ENCODE measurements around the gene PXMP4. TPM values are rescaled to one million over a fixed set of nuclear protein-coding genes. Genes with fewer than 3 reads are reported as not detected.

The PXMP4 gene
- total RNA-seq, 1 donor from 2014 or later, result 13.5 TPM

GRCh38 chr20:33664085-33664761 lies 55.9 kb downstream of the PXMP4 start:
- Histone ChIP-seq H3K27ac (replicated peaks) (peak overlapping the region; percentile 85), H3K36me3 (peaks cover 22% of the 10 kb centered on the region), H3K27me3 (ENCODE audit: low read depth) (no peaks in the 10 kb centered on the region), H3K9me3 (replicated peaks) (no peaks in the 10 kb centered on the region), H3K4me3 (peak overlapping the region; percentile 84), H3K4me1 (peaks cover 57% of the 10 kb centered on the region)
- DNase-seq, result peak; percentile 5
- TF ChIP-seq, protein P1, sequence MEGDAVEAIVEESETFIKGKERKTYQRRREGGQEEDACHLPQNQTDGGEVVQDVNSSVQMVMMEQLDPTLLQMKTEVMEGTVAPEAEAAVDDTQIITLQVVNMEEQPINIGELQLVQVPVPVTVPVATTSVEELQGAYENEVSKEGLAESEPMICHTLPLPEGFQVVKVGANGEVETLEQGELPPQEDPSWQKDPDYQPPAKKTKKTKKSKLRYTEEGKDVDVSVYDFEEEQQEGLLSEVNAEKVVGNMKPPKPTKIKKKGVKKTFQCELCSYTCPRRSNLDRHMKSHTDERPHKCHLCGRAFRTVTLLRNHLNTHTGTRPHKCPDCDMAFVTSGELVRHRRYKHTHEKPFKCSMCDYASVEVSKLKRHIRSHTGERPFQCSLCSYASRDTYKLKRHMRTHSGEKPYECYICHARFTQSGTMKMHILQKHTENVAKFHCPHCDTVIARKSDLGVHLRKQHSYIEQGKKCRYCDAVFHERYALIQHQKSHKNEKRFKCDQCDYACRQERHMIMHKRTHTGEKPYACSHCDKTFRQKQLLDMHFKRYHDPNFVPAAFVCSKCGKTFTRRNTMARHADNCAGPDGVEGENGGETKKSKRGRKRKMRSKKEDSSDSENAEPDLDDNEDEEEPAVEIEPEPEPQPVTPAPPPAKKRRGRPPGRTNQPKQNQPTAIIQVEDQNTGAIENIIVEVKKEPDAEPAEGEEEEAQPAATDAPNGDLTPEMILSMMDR (IDR thresholded peaks at IDR 0.05; ENCODE audit: borderline replicate concordance), result no peak
- intact Hi-C loops (cut with micrococcal nuclease), result no loop called here

GRCh38 chr20:33663161-33664084 lies 56.7 kb downstream of the PXMP4 start:
- Histone ChIP-seq H3K36me3 (peaks cover 22% of the 10 kb centered on the region), H3K27ac (replicated peaks) (peak overlapping the region; percentile 85), H3K4me3 (peak overlapping the region; percentile 84), H3K9me3 (replicated peaks) (no peaks in the 10 kb centered on the region), H3K4me1 (peaks cover 53% of the 10 kb centered on the region), H3K27me3 (ENCODE audit: low read depth) (no peaks in the 10 kb centered on the region)
- intact Hi-C loops (cut with micrococcal nuclease), result no loop called here
- TF ChIP-seq, protein P1 (IDR thresholded peaks at IDR 0.05; ENCODE audit: borderline replicate concordance), result peak; percentile 15
- peak; percentile 86 for DNase-seq

DNA sequence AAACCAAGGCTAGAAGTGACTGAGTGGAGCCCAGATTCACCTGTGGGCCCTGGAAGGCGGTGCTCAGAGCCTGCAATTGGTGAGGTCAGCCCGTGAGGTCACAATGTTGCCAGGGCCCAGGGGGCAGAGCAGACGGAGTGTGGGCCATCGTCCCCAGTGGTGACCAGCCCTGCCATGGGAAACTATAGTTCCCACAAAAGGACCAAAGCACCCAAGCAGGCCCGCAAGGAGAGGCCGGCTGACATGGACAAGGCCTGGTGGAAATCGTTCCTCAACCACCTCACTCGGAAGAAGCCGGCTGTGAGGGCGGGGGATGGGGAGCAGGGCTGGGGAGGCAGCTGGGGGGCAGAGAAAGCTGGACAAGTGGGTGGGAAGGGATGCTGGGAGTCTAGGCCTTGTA lies 57.9 kb downstream of the PXMP4 start, which contains the start of gene C20orf144:
C20orf144 (plus strand) TSS at position 156 of the 400 bp plus-strand sequence; CDS start at position 175, 19 bp downstream.
- peaks cover 35% of the 10 kb centered on the region for H3K36me3 ChIP-seq
- H3K4me1 ChIP-seq, result peaks cover 40% of the 10 kb centered on the region
- intact Hi-C loops (cut with micrococcal nuclease), result no loop called here
- peak within 1 kb of the TSS; percentile 85 for H3K27ac ChIP-seq (replicated peaks)
- TF ChIP-seq, protein P1 (IDR thresholded peaks at IDR 0.05; ENCODE audit: borderline replicate concordance), result no peak
- H3K27me3 ChIP-seq (ENCODE audit: low read depth), result no peaks in the 10 kb centered on the region
- no peaks in the 10 kb centered on the region for H3K9me3 ChIP-seq (replicated peaks)
- peak within 1 kb of the TSS; percentile 84 for H3K4me3 ChIP-seq
- DNase-seq, result peak; percentile 13

DNA sequence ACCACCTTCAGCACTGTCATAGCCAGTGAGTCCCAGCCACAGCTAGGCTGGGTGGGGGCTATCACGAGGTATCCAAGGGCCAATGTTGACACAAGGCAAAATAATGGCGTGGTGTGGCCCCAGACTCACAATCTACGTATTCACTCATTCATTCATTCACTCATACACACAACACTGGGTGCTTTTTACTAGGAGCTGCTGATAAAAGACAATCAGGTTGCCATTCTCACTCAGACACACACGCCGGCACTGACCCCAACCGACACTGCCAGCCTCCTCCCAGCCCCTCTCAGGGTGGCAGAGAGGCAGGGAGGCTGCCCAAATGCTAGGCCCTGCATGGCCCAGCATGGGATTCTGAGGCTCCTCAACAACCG lies 59.4 kb downstream of the PXMP4 start:
- peaks cover 27% of the 10 kb centered on the region for H3K4me1 ChIP-seq
- intact Hi-C loops (cut with micrococcal nuclease), result no loop called here
- H3K27me3 ChIP-seq (ENCODE audit: low read depth), result no peaks in the 10 kb centered on the region
- no peak for DNase-seq
- TF ChIP-seq, protein P1 (IDR thresholded peaks at IDR 0.05; ENCODE audit: borderline replicate concordance), result no peak
- no peaks in the 10 kb centered on the region for H3K9me3 ChIP-seq (replicated peaks)
- H3K36me3 ChIP-seq, result peaks cover 41% of the 10 kb centered on the region
- H3K4me3 ChIP-seq, result no peak overlapping the region
- H3K27ac ChIP-seq (replicated peaks), result no peak overlapping the region

- H3K27ac ChIP-seq (replicated peaks), result no peak overlapping the region
- intact Hi-C loops (cut with micrococcal nuclease), result no loop called here
- no peak overlapping the region for H3K4me3 ChIP-seq
- no peaks in the 10 kb centered on the region for H3K27me3 ChIP-seq (ENCODE audit: low read depth)
- H3K36me3 ChIP-seq, result peaks cover 41% of the 10 kb centered on the region
- H3K4me1 ChIP-seq, result peaks cover 27% of the 10 kb centered on the region
- TF ChIP-seq, protein P1 (IDR thresholded peaks at IDR 0.05; ENCODE audit: borderline replicate concordance), result no peak
- DNase-seq, result no peak
- no peaks in the 10 kb centered on the region for H3K9me3 ChIP-seq (replicated peaks)
These were observed 60.0 kb downstream of the PXMP4 start for GRCh38 chr20:33660035-33660684.

Data from left ventricle myocardium inferior (tissue), 1 donor.